GM21619 (cell line): ENCODE results near the gene NBEA.

Source experiments
- ATAC-seq: cut with Tn5 transposase; IDR thresholded peaks from one replicate; pipeline ENCODE4 v1.9.1; 2021; ENCODE audit not compliant: unreplicated experiment

Gene NBEA

GRCh38 chr13:35260316-35260715 is 318.2 kb downstream of the NBEA start:
- no peak for ATAC-seq

DNA sequence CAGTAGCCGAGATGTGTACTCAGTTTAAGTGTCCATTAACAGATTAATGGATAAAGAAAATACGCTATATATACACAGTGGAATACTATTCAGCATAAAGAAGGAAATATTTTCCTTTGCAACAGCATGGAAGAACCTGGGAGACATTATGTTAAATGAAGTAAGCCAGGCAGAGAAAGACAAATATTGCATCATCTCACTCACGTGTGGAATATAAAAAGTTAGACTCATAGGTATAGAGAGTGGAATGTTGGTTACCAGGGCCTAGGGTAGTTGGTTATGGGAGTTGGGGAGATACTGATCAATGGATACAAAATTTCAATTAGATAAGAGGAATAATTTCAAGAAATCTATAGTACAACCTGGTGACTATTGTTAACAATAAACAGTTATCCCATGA is 324.3 kb downstream of the NBEA start:
- ATAC-seq: no peak

DNA sequence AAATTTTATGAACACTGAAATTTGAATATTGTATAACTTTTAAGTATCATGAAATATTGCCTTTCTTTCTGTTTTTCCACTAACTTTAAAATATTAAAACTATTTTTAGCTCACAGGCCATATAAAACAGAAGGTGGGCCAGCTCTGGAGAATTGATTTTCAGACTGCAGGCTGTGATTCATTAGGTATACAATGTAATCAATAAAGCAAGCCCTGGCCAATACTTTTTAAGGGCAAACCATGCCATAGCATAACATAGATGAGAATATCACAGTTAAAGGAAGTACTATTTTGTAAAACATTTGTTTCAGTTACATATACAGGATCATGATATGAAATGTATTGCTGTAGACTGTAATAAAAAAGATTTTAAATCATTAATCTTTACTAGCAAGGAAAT is 336.8 kb downstream of the NBEA start:
- ATAC-seq: no peak

DNA sequence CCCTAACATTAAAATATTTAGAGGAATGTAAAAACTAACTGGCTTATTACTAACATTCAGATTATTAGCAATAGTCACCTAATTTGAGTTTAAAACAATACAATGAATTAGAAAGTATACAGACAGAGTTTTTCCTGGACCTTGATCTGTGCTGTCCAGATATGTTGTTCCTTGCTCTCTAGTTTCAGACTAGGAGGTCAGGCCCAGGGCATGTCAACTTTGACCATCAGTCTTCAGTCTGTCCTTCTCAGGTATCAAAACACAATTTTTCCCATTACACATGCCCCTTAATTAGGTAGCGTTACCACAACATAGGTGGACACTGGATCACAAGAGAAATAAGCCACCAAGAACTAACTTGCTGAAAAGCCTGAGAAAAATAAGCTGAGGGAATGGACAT is 337.4 kb downstream of the NBEA start:
- no peak for ATAC-seq

DNA sequence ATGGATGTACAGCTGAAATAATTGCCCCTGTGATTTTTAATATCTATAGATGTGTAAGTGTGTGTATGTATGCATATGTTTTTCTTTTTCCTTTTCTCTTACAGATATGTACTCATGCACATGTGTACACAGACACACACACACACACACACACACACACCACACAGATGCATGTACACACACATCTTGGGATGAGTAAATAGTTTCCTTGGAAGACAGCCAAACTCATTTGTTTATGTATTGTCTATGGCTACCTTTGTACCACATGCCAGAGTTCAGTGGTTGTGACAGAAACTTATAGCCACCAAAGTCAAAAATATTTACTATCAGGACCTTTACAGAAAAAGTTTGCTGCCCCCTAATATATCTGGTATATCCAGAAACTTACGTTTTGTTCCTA is 341.8 kb downstream of the NBEA start:
- ATAC-seq: no peak

- ATAC-seq: no peak
Observed at GRCh38 chr13:35285677-35286076, 343.6 kb downstream of the NBEA start.

DNA sequence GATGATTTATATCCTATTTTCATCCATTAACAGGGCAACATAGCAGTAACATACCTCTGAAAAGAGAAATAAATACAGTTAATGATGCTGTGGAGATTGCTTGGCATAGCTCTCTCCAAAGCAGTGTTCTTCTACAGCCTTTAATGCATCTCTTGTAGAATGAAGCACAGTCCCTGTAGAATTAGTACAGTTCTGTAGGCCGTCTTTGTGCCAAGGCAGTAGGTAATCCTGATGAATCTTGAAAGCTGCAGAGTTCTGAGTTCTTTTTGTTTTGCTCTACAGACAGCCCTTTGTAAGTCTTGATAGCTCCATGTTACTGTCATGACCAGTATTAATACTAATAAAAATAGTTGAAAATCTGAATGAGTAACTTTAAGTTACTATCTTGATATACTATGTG is 350.3 kb downstream of the NBEA start:
- no peak for ATAC-seq

- ATAC-seq: no peak
Observed at GRCh38 chr13:35293579-35294226, 351.6 kb downstream of the NBEA start.

- no peak for ATAC-seq
Observed at GRCh38 chr13:35309706-35310105, 367.6 kb downstream of the NBEA start.

DNA sequence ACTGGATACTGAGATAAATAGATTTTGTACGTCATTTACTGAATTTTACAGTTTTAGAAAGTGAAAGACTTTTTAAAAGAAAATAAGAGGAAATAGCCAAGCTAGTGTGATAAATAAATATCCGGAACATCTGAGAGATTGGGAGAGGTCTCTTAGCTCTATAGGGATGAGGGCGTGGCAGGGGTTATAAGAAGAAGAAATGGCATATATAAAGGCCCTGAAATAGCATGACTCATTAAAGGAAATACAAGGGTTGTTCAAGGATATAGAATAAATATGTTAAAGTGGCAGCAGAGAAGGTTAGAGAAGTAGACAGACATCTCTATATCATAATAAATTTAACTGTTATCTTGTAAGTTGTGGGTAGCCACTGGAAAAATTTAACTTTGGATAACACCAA is 390.1 kb downstream of the NBEA start:
- ATAC-seq: no peak

- no peak for ATAC-seq
Observed at GRCh38 chr13:35333157-35333556, 391.1 kb downstream of the NBEA start.

- ATAC-seq: no peak
Observed at GRCh38 chr13:35342440-35342839, 400.4 kb downstream of the NBEA start.

DNA sequence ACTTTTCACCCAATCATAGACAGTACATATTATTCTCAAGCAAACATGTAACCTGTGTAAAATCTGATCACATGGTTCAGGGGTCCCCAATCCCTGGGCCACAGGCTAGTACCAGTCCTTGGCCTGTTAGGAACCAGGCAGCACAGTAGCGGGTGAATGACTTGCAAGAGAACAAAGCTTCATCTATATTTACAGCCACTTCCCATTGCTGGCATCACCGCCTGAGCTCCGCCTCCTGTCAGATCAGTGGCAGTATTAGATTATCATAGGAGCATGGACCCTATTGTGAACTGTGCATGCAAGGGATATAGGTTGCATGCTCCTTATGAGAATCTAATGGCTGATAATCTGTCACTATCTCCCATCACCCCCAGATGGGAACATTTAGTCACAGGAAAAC is 401.3 kb downstream of the NBEA start:
- no peak for ATAC-seq

- ATAC-seq: no peak
Observed at GRCh38 chr13:35345992-35346391, 403.9 kb downstream of the NBEA start.

- ATAC-seq: no peak
Observed at GRCh38 chr13:35346494-35346893, 404.4 kb downstream of the NBEA start.

DNA sequence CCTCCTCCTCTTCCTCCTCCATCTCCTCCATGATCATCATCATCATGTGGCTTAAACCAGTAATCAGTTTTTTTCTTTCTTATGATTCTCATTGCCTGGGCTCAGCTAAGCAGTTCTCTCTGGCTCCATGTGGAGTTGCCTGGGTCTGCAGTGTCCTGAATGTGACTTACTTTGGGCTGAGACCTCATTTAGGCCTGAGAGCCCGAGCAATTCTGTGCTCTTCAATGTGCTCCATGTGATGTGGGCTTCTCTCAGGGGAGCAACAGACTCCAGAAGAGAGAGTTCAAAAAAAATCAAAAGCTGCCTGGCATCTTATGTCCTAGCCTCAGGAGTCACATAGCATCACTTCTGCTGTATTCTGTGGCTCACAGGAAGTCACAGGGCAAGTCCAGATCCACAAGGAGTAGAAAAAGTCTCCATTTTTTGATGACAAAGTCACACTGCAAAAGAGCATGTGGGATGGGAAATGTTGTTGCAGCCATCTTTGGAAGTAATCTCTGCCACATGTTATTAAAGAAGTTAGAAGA is 405.7 kb downstream of the NBEA start:
- no peak for ATAC-seq

DNA sequence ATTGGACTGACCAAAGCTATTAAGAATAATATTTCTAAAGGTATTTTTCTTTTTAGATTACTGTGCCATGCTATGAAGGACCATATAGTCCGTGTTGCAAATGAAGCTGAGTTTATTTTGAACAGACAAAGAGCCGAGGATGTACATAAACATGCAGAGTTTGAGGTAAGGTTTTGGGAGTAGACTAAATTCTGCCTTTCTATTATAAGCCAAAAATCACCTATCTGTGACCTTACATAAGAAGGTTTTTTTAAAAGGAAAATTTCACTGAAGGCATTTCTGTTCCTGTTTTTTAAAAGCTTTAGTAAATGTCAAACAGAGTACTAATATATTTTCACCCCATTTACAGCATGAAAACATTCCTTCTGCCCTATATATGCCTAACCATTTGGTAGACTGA is 407.0 kb downstream of the NBEA start:
- no peak for ATAC-seq

DNA sequence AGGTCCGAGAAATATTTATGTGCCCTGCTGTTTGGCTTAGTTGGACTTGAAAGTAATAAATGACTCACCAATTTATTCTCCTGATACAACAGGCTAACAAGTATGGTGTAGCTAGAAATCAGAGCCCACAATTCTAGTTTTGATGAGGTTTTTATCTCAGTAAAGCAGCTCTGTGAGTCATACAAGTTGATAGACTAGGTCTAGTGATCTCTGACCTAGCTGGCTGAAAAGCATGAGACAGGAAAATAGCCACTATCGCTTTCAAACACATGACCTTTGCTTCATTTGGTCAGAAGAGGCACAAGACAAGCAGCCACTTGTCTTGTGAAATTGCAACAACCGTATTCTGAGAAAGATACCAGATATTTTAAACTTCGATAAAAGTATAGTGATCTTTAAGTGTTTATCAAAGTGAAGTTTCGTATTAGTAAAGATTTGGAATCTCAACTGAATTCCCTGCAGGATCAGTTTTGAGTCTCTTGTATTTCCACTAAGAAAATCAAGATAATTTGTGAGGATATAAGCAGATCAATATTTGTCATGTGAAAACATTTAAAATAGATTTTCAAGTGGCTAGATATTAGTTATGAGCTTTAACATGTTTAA is 407.7 kb downstream of the NBEA start:
- ATAC-seq: peak; percentile 56

- no peak for ATAC-seq
Observed at GRCh38 chr13:35354285-35354684, 412.2 kb downstream of the NBEA start.

DNA sequence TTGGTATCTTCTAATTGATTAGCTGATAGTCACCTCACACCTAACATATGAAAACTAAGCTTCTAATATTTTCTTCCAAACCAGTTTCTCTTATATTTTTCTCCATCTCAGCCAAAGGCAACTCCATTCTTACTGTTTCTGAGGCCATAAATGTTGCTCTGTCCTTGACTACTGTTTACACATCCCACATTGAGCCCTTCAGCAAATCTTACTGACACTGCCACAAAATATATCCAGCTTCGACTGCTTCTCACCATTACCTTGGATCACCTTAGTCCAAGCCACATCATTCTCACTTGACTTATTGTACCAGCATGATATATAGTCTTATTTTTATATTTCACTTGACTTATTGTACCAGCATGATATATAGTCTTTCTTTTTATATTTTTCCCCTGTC is 412.8 kb downstream of the NBEA start:
- no peak for ATAC-seq

GRCh38 chr13:35356572-35356971 is 414.5 kb downstream of the NBEA start:
- no peak for ATAC-seq

- no peak for ATAC-seq
Observed at GRCh38 chr13:35365883-35366282, 423.8 kb downstream of the NBEA start.

- no peak for ATAC-seq
Observed at GRCh38 chr13:35367586-35367985, 425.5 kb downstream of the NBEA start.
